Right lobe of liver (tissue), 4 donors: ENCODE data around the gene OPCML.

Source experiments
- POLR2A ChIP-seq: fragments of 450-650 bp; IDR thresholded peaks from one replicate; pipeline ENCODE4 v1.6.1; 2017; ENCODE audit warnings: antibody characterized with exemption, mild to moderate bottlenecking
- TF ChIP-seq, protein P1 (sequence below), 4 donors: fragments of 200-600 bp in 3 of 4; fragments of 450-650 bp in 1 of 4; IDR thresholded peaks; one replicate each; pipeline versions ENCODE4 v1.5.1 to v1.8.0; 2016 to 2022; ENCODE audit warnings: antibody characterized with exemption in 4 of 4, mild to moderate bottlenecking in 2 of 4
- donor health status: DM: no; HTN: no; CAD: no.
- donor health status: DM: no; HTN: no; CAD: no.
- donor health status: DM: no; HTN: yes; CAD: no.

DNA sequence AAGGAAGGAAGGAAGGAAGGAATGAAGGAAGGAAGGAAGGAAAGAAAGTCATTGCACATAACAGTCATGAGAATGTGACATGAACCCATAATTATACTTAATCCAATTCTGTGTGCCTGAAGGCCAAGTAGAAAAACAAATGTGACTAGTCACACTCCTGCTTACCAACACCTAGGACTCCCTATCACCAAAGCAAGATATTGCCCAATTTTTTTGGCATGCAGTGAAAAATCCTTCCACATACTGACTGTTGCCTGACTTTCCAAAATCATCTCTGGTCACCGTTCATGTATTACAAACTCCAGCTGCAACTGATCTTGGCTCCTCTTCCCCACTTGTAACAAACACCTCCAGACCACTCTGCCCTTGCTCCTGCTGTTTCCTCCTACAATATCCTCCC lies 516.8 kb downstream of the OPCML start:
- TF ChIP-seq, protein P1, sequence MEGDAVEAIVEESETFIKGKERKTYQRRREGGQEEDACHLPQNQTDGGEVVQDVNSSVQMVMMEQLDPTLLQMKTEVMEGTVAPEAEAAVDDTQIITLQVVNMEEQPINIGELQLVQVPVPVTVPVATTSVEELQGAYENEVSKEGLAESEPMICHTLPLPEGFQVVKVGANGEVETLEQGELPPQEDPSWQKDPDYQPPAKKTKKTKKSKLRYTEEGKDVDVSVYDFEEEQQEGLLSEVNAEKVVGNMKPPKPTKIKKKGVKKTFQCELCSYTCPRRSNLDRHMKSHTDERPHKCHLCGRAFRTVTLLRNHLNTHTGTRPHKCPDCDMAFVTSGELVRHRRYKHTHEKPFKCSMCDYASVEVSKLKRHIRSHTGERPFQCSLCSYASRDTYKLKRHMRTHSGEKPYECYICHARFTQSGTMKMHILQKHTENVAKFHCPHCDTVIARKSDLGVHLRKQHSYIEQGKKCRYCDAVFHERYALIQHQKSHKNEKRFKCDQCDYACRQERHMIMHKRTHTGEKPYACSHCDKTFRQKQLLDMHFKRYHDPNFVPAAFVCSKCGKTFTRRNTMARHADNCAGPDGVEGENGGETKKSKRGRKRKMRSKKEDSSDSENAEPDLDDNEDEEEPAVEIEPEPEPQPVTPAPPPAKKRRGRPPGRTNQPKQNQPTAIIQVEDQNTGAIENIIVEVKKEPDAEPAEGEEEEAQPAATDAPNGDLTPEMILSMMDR (IDR thresholded peaks at IDR 0.05) = no peak
- TF ChIP-seq POLR2A = no peak
